BJ (cell line): ENCODE data around the gene TRIM69. TPM values are rescaled to one million over a fixed set of nuclear protein-coding genes. Genes with fewer than 3 reads are reported as not detected.

Experiments used
- CTCF ChIA-PET: fragments of 350-600 bp; formaldehyde crosslinking; extraction: SDS; loops from one replicate; lab custom pipeline; 2021; ENCODE audit warnings: antibody characterized with exemption, inconsistent platforms; lab: Yijun Ruan, JAX
- POLR2A ChIA-PET: fragments of 300-600 bp; sonication (Branson Sonifier 250); formaldehyde crosslinking; extraction: SDS; loops from one replicate; lab custom pipeline; 2021; ENCODE audit warnings: antibody characterized with exemption; lab: Charles Lee
- DNase-seq: peaks from one replicate; pipeline ENCODE4 v3.0.0-alpha.2; 2011; ENCODE audit warnings: low read depth
- H3K27me3 ChIP-seq: 2 replicates; pipeline ENCODE4 v1.6.0; 2011; ENCODE audit warnings: low read length; ENCODE audit not compliant: control insufficient read depth, insufficient read depth
- H3K36me3 ChIP-seq: 2 replicates; pipeline ENCODE4 v1.5.1; 2011; ENCODE audit warnings: low read length; ENCODE audit not compliant: control insufficient read depth, insufficient read depth
- H3K4me3 ChIP-seq: 2 replicates; pipeline ENCODE4 v1.5.1; 2011; ENCODE audit warnings: low read depth, mild to moderate bottlenecking, control low read depth, low read length
- polyA plus RNA-seq: library from polyadenylated mRNA; depleted of rRNA; stranded (reverse); fragments of >200 nt; gene quantifications from 2 replicates; pipeline ENCODE4 v1.2.3, GENCODE V29; 2011
- TF ChIP-seq, protein P1 (sequence below): IDR thresholded peaks from 2 replicates; pipeline ENCODE4 v1.5.1; 2011; ENCODE audit warnings: low read depth, mild to moderate bottlenecking, control low read depth, inconsistent platforms, low read length, moderate library complexity; ENCODE audit not compliant: insufficient read depth

Gene TRIM69
- polyA plus RNA-seq, 1 experiment = 10.8 TPM

DNA sequence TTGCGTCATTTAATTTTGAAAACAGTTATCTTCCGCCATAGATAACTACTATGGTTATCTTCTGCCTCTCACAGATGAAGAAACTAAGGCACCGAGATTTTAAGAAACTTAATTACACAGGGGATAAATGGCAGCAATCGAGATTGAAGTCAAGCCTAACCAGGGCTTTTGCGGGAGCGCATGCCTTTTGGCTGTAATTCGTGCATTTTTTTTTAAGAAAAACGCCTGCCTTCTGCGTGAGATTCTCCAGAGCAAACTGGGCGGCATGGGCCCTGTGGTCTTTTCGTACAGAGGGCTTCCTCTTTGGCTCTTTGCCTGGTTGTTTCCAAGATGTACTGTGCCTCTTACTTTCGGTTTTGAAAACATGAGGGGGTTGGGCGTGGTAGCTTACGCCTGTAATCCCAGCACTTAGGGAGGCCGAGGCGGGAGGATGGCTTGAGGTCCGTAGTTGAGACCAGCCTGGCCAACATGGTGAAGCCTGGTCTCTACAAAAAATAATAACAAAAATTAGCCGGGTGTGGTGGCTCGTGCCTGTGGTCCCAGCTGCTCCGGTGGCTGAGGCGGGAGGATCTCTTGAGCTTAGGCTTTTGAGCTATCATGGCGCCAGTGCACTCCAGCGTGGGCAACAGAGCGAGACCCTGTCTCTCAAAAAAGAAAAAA lies 23.9 kb upstream of the TRIM69 start:
- peaks cover 4% of the 10 kb centered on the region for H3K36me3 ChIP-seq
- TF ChIP-seq, protein P1, sequence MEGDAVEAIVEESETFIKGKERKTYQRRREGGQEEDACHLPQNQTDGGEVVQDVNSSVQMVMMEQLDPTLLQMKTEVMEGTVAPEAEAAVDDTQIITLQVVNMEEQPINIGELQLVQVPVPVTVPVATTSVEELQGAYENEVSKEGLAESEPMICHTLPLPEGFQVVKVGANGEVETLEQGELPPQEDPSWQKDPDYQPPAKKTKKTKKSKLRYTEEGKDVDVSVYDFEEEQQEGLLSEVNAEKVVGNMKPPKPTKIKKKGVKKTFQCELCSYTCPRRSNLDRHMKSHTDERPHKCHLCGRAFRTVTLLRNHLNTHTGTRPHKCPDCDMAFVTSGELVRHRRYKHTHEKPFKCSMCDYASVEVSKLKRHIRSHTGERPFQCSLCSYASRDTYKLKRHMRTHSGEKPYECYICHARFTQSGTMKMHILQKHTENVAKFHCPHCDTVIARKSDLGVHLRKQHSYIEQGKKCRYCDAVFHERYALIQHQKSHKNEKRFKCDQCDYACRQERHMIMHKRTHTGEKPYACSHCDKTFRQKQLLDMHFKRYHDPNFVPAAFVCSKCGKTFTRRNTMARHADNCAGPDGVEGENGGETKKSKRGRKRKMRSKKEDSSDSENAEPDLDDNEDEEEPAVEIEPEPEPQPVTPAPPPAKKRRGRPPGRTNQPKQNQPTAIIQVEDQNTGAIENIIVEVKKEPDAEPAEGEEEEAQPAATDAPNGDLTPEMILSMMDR = no peak
- no peaks in the 10 kb centered on the region for H3K27me3 ChIP-seq
- ChIA-PET POLR2A (interaction anchor here (2.2 kb wide), 1 partner anchor 16 kb away, joined by 6 read pairs; no protein-coding TSS in a partner anchor), CTCF (interaction anchor here (0.8 to 3.9 kb wide), 7 partner anchors 14 to 49 kb away, joined by 4 to 17 read pairs (median 9); partner anchors contain the start of genes SPG11 and TRIM69)
- DNase-seq = no peak
- H3K4me3 ChIP-seq = peak overlapping the region; percentile 98

DNA sequence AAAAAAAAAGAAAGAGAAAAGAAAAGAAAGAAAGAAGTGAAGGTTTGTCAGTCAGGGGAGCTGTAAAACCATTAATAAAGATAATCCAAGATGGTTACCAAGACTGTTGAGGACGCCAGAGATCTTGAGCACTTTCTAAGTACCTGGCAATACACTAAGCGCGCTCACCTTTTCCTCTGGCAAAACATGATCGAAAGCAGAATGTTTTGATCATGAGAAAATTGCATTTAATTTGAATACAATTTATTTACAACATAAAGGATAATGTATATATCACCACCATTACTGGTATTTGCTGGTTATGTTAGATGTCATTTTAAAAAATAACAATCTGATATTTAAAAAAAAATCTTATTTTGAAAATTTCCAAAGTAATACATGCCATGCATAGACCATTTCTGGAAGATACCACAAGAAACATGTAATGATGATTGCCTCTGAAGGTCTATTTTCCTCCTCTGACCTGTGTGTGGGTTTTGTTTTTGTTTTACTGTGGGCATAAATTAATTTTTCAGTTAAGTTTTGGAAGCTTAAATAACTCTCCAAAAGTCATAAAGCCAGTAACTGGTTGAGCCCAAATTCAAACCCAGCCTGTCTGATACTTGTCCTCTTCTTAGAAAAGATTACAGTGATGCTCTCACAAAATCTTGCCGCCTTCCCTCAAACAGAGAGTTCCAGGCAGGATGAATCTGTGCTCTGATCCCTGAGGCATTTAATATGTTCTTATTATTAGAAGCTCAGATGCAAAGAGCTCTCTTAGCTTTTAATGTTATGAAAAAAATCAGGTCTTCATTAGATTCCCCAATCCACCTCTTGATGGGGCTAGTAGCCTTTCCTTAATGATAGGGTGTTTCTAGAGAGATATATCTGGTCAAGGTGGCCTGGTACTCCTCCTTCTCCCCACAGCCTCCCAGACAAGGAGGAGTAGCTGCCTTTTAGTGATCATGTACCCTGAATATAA lies 23.0 kb upstream of the TRIM69 start:
- peak overlapping the region; percentile 98 for H3K4me3 ChIP-seq
- CTCF ChIA-PET = interaction anchor here (0.8 to 3.9 kb wide), 6 partner anchors 8 to 50 kb away, joined by 3 to 17 read pairs (median 11); partner anchors contain the start of genes SPG11 and TRIM69
- no peaks in the 10 kb centered on the region for H3K27me3 ChIP-seq
- no peak for DNase-seq
- POLR2A ChIA-PET = interaction anchor here (0.6 to 2.2 kb wide), 2 partner anchors 15 to 16 kb away, joined by 3 to 6 read pairs; no protein-coding TSS in a partner anchor
- H3K36me3 ChIP-seq = peaks cover 9% of the 10 kb centered on the region
- TF ChIP-seq, protein P1 = peak; percentile 41

DNA sequence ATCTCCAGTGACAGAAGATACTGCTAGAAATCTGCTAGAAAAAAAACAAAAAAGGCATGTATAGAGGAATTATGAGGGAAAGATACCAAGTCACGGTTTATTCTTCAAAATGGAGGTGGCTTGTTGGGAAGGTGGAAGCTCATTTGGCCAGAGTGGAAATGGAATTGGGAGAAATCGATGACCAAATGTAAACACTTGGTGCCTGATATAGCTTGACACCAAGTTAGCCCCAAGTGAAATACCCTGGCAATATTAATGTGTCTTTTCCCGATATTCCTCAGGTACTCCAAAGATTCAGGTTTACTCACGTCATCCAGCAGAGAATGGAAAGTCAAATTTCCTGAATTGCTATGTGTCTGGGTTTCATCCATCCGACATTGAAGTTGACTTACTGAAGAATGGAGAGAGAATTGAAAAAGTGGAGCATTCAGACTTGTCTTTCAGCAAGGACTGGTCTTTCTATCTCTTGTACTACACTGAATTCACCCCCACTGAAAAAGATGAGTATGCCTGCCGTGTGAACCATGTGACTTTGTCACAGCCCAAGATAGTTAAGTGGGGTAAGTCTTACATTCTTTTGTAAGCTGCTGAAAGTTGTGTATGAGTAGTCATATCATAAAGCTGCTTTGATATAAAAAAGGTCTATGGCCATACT lies 21.1 kb upstream of the TRIM69 start:
- H3K27me3 ChIP-seq = no peaks in the 10 kb centered on the region
- ChIA-PET CTCF (interaction anchor here (0.5 to 0.9 kb wide), 2 partner anchors 10 to 11 kb away, joined by 3 read pairs; no protein-coding TSS in a partner anchor), POLR2A (interaction anchor here (1.1 kb wide), 1 partner anchor 14 kb away, joined by 4 read pairs; no protein-coding TSS in a partner anchor)
- no peak for DNase-seq
- TF ChIP-seq, protein P1 = no peak
- peaks cover 10% of the 10 kb centered on the region for H3K36me3 ChIP-seq
- no peak overlapping the region for H3K4me3 ChIP-seq

- TF ChIP-seq, protein P1 = no peak
- ChIA-PET POLR2A (interaction anchor here (1.1 kb wide), 1 partner anchor 13 kb away, joined by 4 read pairs; no protein-coding TSS in a partner anchor), CTCF (interaction anchor here (0.5 kb wide), 1 partner anchor 10 kb away, joined by 3 read pairs; no protein-coding TSS in a partner anchor)
- no peaks in the 10 kb centered on the region for H3K27me3 ChIP-seq
- no peak overlapping the region for H3K4me3 ChIP-seq
- H3K36me3 ChIP-seq = peaks cover 10% of the 10 kb centered on the region
- no peak for DNase-seq
Measured at GRCh38 chr15:44715797-44716334, 20.5 kb upstream of the TRIM69 start.
